ENCODE results near the gene FOXO6. TPM values are rescaled to one million over a fixed set of nuclear protein-coding genes. Genes with fewer than 3 reads are reported as not detected.

The FOXO6 gene
- total RNA-seq, 1 donor from 2014 or later = 0.11 TPM

DNA sequence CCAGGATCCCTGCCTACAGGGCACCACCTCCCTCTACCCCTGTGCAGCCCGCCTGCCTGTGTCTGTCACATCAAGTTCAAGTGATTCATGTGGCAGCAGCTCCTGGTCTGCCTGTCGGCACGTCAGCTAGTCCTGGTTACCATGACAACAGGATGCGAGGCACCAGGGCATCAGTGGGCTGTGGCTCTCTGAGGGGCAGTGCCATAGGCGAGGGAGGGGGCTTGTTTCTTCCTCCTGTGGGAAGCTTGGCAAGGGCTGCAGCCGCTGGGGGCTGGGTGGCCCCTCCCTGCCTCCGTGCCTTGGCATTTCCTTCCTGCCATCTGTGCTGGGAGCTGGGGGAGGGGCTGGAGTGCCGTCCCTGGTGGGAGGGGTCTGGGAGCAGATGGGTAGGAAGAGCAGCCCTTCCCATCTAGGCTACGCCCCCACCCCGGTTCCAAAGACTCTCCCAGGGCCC is 43.1 kb downstream of the FOXO6 start:
- no peak for DNase-seq (ENCODE audit: low spot score)
- Mint-ChIP-seq H3K27me3 (ENCODE audit: low read depth) (peaks cover 17% of the 10 kb centered on the region), H3K36me3 (ENCODE audit: low read depth) (no peaks in the 10 kb centered on the region), H3K9me3 (no peaks in the 10 kb centered on the region), H3K4me3 (ENCODE audit: low read depth) (no peak overlapping the region), H3K4me1 (ENCODE audit: low read depth) (no peaks in the 10 kb centered on the region), H3K27ac (no peak overlapping the region)
- intact Hi-C loops (cut with micrococcal nuclease) = no loop called here

DNA sequence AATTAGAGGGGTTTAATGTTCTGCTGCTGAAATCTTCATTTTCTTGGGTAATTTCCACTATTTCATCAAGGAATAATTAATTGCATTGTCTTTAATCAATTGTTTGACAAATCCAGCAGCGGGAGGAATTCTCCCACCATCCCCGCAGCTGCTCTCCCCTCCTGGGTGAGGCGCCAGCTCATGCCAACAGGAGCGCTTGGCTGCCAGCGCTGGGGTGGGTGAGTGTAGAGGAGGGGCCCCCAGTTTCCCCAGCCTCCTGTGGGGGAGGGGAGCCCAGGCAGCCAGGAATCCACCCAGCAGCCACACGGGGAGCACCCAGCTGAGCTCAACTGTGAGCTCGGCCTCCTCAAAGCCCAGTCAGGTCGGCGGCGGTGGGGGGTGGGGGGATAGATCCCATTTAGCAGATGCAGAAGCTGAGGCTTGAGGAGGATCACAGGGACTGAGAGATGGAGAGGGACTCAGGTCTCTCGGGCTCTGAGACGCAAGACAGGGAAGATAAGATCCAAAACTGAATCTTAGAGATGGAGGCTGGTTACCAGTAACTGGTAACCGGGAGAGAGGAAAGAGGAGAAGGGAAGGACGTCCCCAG is 46.5 kb downstream of the FOXO6 start:
- Mint-ChIP-seq H3K9me3 (no peaks in the 10 kb centered on the region), H3K36me3 (ENCODE audit: low read depth) (no peaks in the 10 kb centered on the region), H3K27me3 (ENCODE audit: low read depth) (peaks cover 24% of the 10 kb centered on the region), H3K4me1 (ENCODE audit: low read depth) (no peaks in the 10 kb centered on the region), H3K27ac (no peak overlapping the region), H3K4me3 (ENCODE audit: low read depth) (no peak overlapping the region)
- intact Hi-C loops (cut with micrococcal nuclease) = no loop called here
- no peak for DNase-seq (ENCODE audit: low spot score)

DNA sequence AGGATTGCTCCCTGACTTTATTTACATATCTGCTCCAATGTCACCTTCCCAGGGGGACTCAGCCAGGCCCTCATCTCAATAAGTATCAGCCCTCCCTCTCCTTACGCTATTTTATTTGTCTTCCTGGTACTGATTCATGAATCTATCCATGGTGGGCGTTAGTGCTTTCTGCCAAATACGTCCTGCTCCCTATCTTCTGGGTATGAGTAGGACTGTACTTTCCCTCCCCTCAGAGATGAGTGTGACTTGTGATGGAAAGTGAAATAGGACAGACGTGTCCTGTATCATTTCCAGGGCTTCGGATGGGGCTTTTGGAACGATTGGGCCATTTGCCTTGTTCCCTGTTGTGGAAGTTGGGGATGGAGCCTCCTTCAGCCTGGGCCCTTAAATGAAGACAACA is 47.5 kb downstream of the FOXO6 start:
- Mint-ChIP-seq H3K36me3 (ENCODE audit: low read depth) (no peaks in the 10 kb centered on the region), H3K27me3 (ENCODE audit: low read depth) (peaks cover 18% of the 10 kb centered on the region)

DNA sequence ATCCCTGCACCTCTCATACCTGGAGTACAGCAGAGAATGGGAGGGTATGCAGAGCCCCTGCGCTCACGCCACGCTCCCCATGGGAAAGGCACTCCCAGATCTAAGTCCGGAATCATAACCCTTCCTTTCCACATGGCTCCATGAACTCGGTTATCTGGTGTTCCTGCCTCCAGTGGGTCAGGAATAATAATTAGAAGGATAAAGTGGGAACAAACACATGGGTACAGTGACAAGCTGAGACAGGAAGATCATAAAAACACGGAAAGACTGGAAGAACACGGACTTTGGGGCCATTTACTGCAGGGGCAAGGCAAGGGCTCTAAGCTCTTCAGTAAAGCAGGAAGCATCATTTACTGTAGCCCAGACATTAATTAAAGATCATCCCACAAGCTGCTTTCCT is 48.6 kb downstream of the FOXO6 start:
- Mint-ChIP-seq H3K27ac (no peak overlapping the region), H3K4me1 (ENCODE audit: low read depth) (no peaks in the 10 kb centered on the region), H3K4me3 (ENCODE audit: low read depth) (no peak overlapping the region), H3K9me3 (no peaks in the 10 kb centered on the region), H3K27me3 (ENCODE audit: low read depth) (peaks cover 18% of the 10 kb centered on the region), H3K36me3 (ENCODE audit: low read depth) (no peaks in the 10 kb centered on the region)
- no peak for DNase-seq (ENCODE audit: low spot score)
- intact Hi-C loops (cut with micrococcal nuclease) = no loop called here

More for the DNA sequence above, 47.5 kb downstream of the FOXO6 start:
- Mint-ChIP-seq H3K4me3 (ENCODE audit: low read depth) (no peak overlapping the region), H3K9me3 (no peaks in the 10 kb centered on the region), H3K4me1 (ENCODE audit: low read depth) (no peaks in the 10 kb centered on the region), H3K27ac (no peak overlapping the region)
- DNase-seq (ENCODE audit: low spot score) = no peak
- intact Hi-C loops (cut with micrococcal nuclease) = no loop called here

DNA sequence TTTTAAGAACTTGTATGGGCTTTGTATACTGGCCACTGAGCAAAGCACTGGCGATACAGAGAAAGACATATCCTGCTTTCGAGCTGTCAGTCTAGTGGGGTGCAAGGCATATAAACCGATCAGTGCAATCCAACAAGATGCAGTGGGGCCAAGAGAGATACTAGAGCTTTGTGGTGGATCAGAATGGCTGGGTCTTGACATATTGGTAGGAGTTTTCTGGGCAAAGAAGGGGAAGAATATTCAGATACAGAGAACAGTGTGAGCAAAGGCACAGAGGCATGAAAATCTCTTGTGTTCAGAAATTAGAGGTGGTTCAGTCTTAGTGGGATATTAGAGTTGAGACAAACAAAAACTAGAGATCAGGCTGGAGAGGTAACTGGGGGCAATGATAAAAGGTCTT is 49.2 kb downstream of the FOXO6 start:
- intact Hi-C loops (cut with micrococcal nuclease) = no loop called here
- H3K27ac Mint-ChIP-seq = no peak overlapping the region

DNA sequence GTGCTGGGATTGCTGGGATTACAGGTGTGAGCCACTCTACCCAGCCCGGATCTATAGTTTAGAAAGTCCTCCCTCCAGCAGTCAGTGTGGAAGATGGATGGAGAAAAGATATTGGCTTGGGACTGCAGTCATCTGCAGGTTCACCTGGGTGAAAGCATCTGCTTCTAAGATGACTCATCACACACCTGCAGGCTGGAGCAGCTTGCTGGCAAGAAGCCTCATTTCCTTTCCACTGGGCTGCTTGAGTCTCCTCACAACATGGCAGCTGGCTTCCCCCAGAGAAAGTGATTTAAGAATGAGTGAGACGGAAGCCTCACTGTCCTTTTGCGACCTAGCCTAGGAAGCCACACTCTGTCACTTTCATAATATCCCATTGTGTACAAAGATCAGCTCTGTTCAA is 50.0 kb downstream of the FOXO6 start:
- Mint-ChIP-seq H3K36me3 (ENCODE audit: low read depth) (no peaks in the 10 kb centered on the region), H3K4me1 (ENCODE audit: low read depth) (no peaks in the 10 kb centered on the region), H3K27ac (no peak overlapping the region), H3K9me3 (no peaks in the 10 kb centered on the region), H3K27me3 (ENCODE audit: low read depth) (peaks cover 18% of the 10 kb centered on the region), H3K4me3 (ENCODE audit: low read depth) (no peak overlapping the region)
- DNase-seq (ENCODE audit: low spot score) = no peak
- intact Hi-C loops (cut with micrococcal nuclease) = no loop called here

More for the DNA sequence above, 49.2 kb downstream of the FOXO6 start:
- Mint-ChIP-seq H3K36me3 (ENCODE audit: low read depth) (no peaks in the 10 kb centered on the region), H3K27me3 (ENCODE audit: low read depth) (peaks cover 18% of the 10 kb centered on the region), H3K4me1 (ENCODE audit: low read depth) (no peaks in the 10 kb centered on the region), H3K9me3 (no peaks in the 10 kb centered on the region), H3K4me3 (ENCODE audit: low read depth) (no peak overlapping the region)
- DNase-seq (ENCODE audit: low spot score) = no peak

DNA sequence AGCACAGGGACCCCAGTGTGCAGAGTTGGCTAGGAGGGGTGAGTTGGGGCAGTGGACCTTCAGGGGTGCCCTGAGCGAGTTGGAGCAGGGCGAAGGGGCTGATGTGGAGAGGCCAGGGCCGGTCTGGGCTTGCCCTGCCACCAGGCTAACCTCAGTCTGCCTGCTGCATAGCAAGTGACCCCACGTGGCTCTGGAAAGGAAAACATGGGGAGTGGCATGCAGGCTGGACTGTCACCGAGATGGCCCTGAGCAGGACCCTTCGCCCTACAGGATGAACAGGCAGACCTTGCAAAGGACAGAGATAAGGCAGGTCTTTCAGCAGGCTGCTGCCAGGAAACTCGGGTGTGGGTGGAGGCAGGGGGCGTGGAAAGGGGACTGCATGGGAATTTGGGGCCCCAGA is 51.5 kb downstream of the FOXO6 start:
- DNase-seq (ENCODE audit: low spot score) = no peak
- intact Hi-C loops (cut with micrococcal nuclease) = no loop called here
- no peaks in the 10 kb centered on the region for H3K36me3 Mint-ChIP-seq (ENCODE audit: low read depth)
- no peak overlapping the region for H3K27ac Mint-ChIP-seq
- H3K9me3 Mint-ChIP-seq = no peaks in the 10 kb centered on the region
- H3K4me3 Mint-ChIP-seq (ENCODE audit: low read depth) = no peak overlapping the region
- H3K27me3 Mint-ChIP-seq (ENCODE audit: low read depth) = peaks cover 18% of the 10 kb centered on the region
- H3K4me1 Mint-ChIP-seq (ENCODE audit: low read depth) = no peaks in the 10 kb centered on the region

DNA sequence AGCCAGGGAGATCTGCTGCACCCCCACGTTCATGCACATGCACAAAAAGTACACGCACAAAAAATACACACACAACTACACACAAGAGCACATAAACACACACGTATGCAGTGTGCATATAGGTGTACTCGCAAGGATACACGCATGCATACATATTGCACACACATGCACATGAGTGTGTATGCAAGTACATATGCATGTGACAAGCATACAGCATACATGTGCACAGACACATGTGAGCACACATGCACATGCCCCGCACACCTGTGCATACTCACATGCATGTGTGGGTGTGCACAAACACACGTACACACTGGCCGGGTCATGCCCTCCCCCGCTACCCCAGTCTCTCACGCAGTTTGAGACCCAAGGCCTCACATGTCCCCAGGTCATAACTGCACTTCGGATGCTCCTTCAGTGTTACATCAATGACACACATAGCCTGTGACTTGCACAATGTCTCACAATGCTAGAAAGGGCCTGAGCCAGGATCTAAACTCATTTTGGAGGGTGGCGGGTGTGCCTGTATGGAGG is 52.6 kb downstream of the FOXO6 start:
- H3K27me3 Mint-ChIP-seq (ENCODE audit: low read depth) = peaks cover 14% of the 10 kb centered on the region
- H3K4me3 Mint-ChIP-seq (ENCODE audit: low read depth) = no peak overlapping the region
- no peaks in the 10 kb centered on the region for H3K9me3 Mint-ChIP-seq
- H3K36me3 Mint-ChIP-seq (ENCODE audit: low read depth) = no peaks in the 10 kb centered on the region
- H3K4me1 Mint-ChIP-seq (ENCODE audit: low read depth) = no peaks in the 10 kb centered on the region
- intact Hi-C loops (cut with micrococcal nuclease) = no loop called here
- DNase-seq (ENCODE audit: low spot score) = no peak
- H3K27ac Mint-ChIP-seq = no peak overlapping the region

DNA sequence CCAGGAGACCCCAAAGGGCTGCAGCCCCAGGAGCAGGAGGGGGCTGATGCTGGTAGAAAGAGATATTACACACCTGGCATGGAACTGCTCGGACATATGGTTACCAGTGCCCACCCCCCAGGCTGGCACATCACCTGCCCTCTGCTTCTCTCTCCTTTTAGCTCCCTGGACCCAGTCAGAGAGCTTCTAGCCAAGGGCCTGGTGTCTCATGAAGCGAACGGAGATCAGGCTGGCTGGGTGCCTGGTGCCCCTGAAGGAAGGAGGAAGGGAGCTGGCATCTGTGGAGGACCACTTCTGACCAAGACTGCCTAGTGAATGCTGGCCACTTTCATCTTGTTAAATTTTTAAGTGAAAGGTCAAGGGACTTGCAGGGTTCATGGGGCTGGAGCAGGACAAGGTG is 53.1 kb downstream of the FOXO6 start:
- H3K27ac Mint-ChIP-seq = no peak overlapping the region
- H3K4me3 Mint-ChIP-seq (ENCODE audit: low read depth) = no peak overlapping the region
- H3K4me1 Mint-ChIP-seq (ENCODE audit: low read depth) = no peaks in the 10 kb centered on the region
- no peak for DNase-seq (ENCODE audit: low spot score)
- H3K36me3 Mint-ChIP-seq (ENCODE audit: low read depth) = no peaks in the 10 kb centered on the region
- intact Hi-C loops (cut with micrococcal nuclease) = no loop called here
- H3K9me3 Mint-ChIP-seq = no peaks in the 10 kb centered on the region
- H3K27me3 Mint-ChIP-seq (ENCODE audit: low read depth) = peaks cover 10% of the 10 kb centered on the region

DNA sequence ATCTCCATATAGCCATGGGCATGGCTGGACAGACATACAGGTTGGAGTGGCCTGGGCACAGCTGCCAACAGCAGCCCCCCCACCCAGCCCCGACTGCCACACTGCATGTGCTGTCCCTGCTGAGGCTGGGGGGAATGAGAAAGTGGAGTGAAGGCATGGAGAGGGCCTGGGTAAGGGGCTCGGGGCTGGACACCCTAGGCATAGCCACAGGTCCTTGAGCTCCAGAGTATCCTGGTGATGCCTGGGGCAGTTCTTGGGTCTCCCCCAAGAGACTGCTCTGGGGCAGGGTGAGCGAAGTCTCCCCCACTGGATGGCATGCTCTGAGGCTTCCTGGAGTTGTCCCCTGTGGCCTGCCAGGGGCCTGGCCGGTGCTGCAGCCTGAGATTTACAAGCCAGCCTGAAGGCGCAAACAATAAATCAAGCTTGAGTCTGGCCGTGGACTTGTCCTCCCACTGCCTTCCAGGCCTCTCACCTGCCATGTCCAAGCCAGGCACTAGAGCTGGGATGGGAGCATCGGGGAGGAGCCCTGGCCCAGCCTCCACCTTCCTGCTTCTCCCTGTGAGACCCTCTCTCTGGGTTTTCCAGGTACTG is 53.6 kb downstream of the FOXO6 start:
- Mint-ChIP-seq H3K36me3 (ENCODE audit: low read depth) (no peaks in the 10 kb centered on the region), H3K4me3 (ENCODE audit: low read depth) (no peak overlapping the region), H3K9me3 (no peaks in the 10 kb centered on the region), H3K4me1 (ENCODE audit: low read depth) (no peaks in the 10 kb centered on the region), H3K27me3 (ENCODE audit: low read depth) (peaks cover 6% of the 10 kb centered on the region), H3K27ac (no peak overlapping the region)
- no peak for DNase-seq (ENCODE audit: low spot score)
- intact Hi-C loops (cut with micrococcal nuclease) = no loop called here

DNA sequence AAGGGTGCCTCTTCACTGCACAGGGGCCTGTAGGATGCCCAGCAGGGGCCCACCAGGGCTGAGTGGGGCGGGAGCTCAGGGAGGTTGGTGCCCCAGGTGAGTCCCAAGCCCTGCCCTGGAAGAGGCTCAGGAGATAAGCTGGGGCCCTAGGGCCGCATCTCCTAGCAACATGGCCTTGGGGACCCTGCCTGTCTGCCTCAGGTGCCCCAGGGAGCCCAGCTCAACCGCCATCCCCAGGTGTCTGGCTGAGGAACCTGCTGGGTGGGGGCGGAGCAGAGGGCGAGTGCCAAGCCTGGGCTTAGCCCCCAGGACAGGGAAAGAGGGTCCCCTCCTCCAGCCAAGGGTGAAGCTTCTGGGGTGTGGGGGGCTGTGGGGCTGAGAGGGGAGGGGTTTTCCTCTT is 54.8 kb downstream of the FOXO6 start:
- Mint-ChIP-seq H3K9me3 (no peaks in the 10 kb centered on the region), H3K27ac (no peak overlapping the region), H3K36me3 (ENCODE audit: low read depth) (no peaks in the 10 kb centered on the region), H3K27me3 (ENCODE audit: low read depth) (no peaks in the 10 kb centered on the region), H3K4me1 (ENCODE audit: low read depth) (no peaks in the 10 kb centered on the region), H3K4me3 (ENCODE audit: low read depth) (no peak overlapping the region)
- intact Hi-C loops (cut with micrococcal nuclease) = loop anchor here (2.0 kb wide), 1 partner anchor 103 kb away; no protein-coding TSS in a partner anchor
- DNase-seq (ENCODE audit: low spot score) = no peak

DNA sequence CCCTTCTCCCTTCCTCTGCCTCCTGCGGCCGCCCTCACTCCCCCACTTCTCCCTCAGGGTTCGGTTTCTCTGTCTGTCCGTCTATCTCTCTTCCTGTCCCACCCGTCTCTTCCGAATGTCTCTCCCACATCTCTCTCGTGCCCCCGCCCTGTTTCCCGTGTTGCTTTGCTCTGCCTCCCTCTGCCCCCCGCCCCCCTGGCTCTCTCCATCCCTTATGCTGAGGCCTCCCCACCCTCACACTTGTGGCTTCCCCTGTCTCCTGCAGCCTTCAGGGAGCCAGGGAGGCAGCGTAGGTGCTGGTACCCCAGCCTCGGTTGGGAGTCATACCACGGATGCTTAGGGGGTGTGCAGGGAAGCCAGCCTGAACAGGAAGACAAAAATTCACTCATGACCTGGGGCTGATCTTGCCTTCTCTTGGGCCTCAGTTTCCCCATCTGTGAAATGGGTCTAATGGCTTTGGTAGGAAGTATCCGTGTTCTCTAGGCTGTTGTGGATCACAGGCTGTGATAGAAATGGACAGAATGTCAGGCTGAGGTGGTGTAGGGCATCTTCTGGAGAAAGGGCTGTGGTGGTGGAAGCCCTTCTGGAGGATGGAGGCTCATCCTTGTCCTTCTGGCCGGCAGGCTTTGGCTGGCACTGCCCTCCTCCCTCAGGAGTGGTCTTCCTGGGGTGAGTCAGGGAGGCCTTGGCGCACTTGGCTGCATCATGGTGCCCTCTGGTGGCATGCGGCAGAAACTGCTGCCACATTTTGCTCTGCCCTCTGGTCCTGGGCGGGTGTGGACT is 55.5 kb downstream of the FOXO6 start:
- H3K9me3 Mint-ChIP-seq = no peaks in the 10 kb centered on the region
- intact Hi-C loops (cut with micrococcal nuclease) = loop anchor here (1.0 to 2.0 kb wide), 3 partner anchors 93 to 148 kb away; no protein-coding TSS in a partner anchor
- peak; percentile 42 for DNase-seq (ENCODE audit: low spot score)
- H3K27ac Mint-ChIP-seq = no peak overlapping the region
- no peaks in the 10 kb centered on the region for H3K4me1 Mint-ChIP-seq (ENCODE audit: low read depth)
- H3K27me3 Mint-ChIP-seq (ENCODE audit: low read depth) = no peaks in the 10 kb centered on the region
- H3K4me3 Mint-ChIP-seq (ENCODE audit: low read depth) = no peak overlapping the region
- no peaks in the 10 kb centered on the region for H3K36me3 Mint-ChIP-seq (ENCODE audit: low read depth)

DNA sequence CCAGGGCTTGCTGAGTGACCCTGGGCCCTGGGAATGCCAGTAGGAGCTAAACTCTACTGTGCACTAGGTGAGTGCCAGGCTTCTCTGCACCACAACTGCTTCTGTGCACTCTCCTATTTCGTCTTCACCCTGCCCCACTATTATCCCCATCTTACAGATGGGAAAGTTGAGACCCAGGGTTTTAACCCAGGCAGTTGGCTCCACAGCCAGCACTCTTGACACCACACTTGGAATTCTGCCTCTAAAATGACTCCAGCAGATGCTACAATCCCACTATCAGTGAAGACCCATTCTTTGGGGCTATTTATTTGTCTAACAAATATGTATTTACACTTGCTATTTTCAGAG is 56.1 kb downstream of the FOXO6 start:
- Mint-ChIP-seq H3K4me1 (ENCODE audit: low read depth) (no peaks in the 10 kb centered on the region), H3K27me3 (ENCODE audit: low read depth) (no peaks in the 10 kb centered on the region), H3K4me3 (ENCODE audit: low read depth) (no peak overlapping the region), H3K27ac (no peak overlapping the region), H3K9me3 (no peaks in the 10 kb centered on the region), H3K36me3 (ENCODE audit: low read depth) (no peaks in the 10 kb centered on the region)
- DNase-seq (ENCODE audit: low spot score) = no peak
- intact Hi-C loops (cut with micrococcal nuclease) = loop anchor here (1.0 to 2.0 kb wide), 3 partner anchors 94 to 149 kb away; no protein-coding TSS in a partner anchor

Measured in activated T-helper 2 cell treated with anti-CD3 and anti-CD28 coated beads, Interferon-gamma antibody, Interleukin-2, Interleukin-4, amounts not matched to agents 10 μg/mL and 5 μg/mL and 100 μg/mL, durations not matched to agents 14 hours and 24 hours and 36 hours (primary cell).